ENCODE results near the gene SHC2.

GRCh38 chr19:478976-479375 is 18.1 kb upstream of the SHC2 start:
- TF ChIP-seq CTCF (IDR thresholded peaks at IDR 0.05), result no peak
- no peak for TF ChIP-seq POLR2A (IDR thresholded peaks at IDR 0.05)
- no peak for TF ChIP-seq POLR2AphosphoS5 (IDR thresholded peaks at IDR 0.05)
